ENCODE results near the gene BDNF.

GRCh38 chr11:27717377-27717776, 17.1 kb upstream of the BDNF start:
- TF ChIP-seq CTCF (conservative IDR thresholded peaks at IDR 0.05) (peak; percentile 53), EZH2 (IDR thresholded peaks at IDR 0.05; ENCODE audit: low read depth) (no peak)

All from PC-9 (cell line).